VCaP (cell line): ENCODE results near the gene GNB1L.
A peak's percentile ranks its signal among the peaks of the same experiment; 100 is the strongest.

Source experiments
- H3K27ac ChIP-seq: fragments of 450-650 bp; 2 replicates; pipeline ENCODE4 v1.5.1; 2017
- CTCF ChIP-seq: fragments of 450-650 bp; conservative IDR thresholded peaks from 2 replicates; pipeline ENCODE4 v1.5.1; 2017; ENCODE audit warnings: mild to moderate bottlenecking, moderate library complexity

The GNB1L gene

GRCh38 chr22:19863571-19863970, 8.9 kb upstream of the GNB1L start:
- no peak overlapping the region for H3K27ac ChIP-seq
- TF ChIP-seq CTCF: no peak

- no peak for TF ChIP-seq CTCF
- H3K27ac ChIP-seq: no peak overlapping the region
Observed at GRCh38 chr22:19862619-19863246, 8.1 kb upstream of the GNB1L start.

- TF ChIP-seq CTCF: no peak
- no peak overlapping the region for H3K27ac ChIP-seq
Observed at GRCh38 chr22:19859861-19860510, 5.3 kb upstream of the GNB1L start.

GRCh38 chr22:19857382-19857781, 2.7 kb upstream of the GNB1L start:
- TF ChIP-seq CTCF: no peak
- H3K27ac ChIP-seq: peak overlapping the region; percentile 99

GRCh38 chr22:19855504-19856409, 1.1 kb upstream of the GNB1L start:
- H3K27ac ChIP-seq: peak overlapping the region; percentile 99
- TF ChIP-seq CTCF: no peak

GRCh38 chr22:19853879-19854777, 546 bp downstream of the GNB1L start:
- no peak for TF ChIP-seq CTCF
- H3K27ac ChIP-seq: peak overlapping the region; percentile 99
